HG03432 (cell line): ENCODE data around the gene ABI1.

Experiments
- ATAC-seq: cut with Tn5 transposase; IDR thresholded peaks from one replicate; pipeline ENCODE4 v1.9.1; 2021; ENCODE audit warnings: mild to moderate bottlenecking, moderate library complexity; ENCODE audit not compliant: unreplicated experiment

Gene ABI1

GRCh38 chr10:26721561-26721960 is 139.2 kb downstream of the ABI1 start:
- no peak for ATAC-seq

- no peak for ATAC-seq
Observed at GRCh38 chr10:26717476-26717875, 143.3 kb downstream of the ABI1 start.

GRCh38 chr10:26715137-26715487 is 145.6 kb downstream of the ABI1 start:
- no peak for ATAC-seq

- ATAC-seq = no peak
Observed at GRCh38 chr10:26714415-26715136, 146.2 kb downstream of the ABI1 start.

GRCh38 chr10:26711324-26711723 is 149.4 kb downstream of the ABI1 start:
- no peak for ATAC-seq

GRCh38 chr10:26706936-26707335 is 153.8 kb downstream of the ABI1 start:
- no peak for ATAC-seq

GRCh38 chr10:26706206-26706605 is 154.6 kb downstream of the ABI1 start:
- ATAC-seq = no peak

- no peak for ATAC-seq
Observed at GRCh38 chr10:26703974-26704373, 156.8 kb downstream of the ABI1 start.

GRCh38 chr10:26703096-26703495 is 157.7 kb downstream of the ABI1 start:
- no peak for ATAC-seq

GRCh38 chr10:26700884-26701630 is 159.7 kb downstream of the ABI1 start:
- no peak for ATAC-seq

- no peak for ATAC-seq
Observed at GRCh38 chr10:26699631-26700030, 161.1 kb downstream of the ABI1 start.

GRCh38 chr10:26698909-26699308 is 161.8 kb downstream of the ABI1 start:
- ATAC-seq = no peak

GRCh38 chr10:26697922-26698608 is 162.7 kb downstream of the ABI1 start:
- ATAC-seq = no peak

- peak; percentile 87 for ATAC-seq
Observed at GRCh38 chr10:26697163-26697921, 163.4 kb downstream of the ABI1 start, which contains the start of gene PDSS1. Gene PDSS1, plus strand, starts transcription at chr10:26697701. Its CDS starts 11 bp downstream, at chr10:26697712.

GRCh38 chr10:26696786-26697162 is 164.0 kb downstream of the ABI1 start:
- ATAC-seq = no peak
